Right lobe of liver (tissue), 4 donors: ENCODE data around the gene MAFF.
A peak's percentile ranks its signal among the peaks of the same experiment; 100 is the strongest.

Experiments used
- CTCF ChIP-seq, 4 donors: fragments of 200-600 bp in 3 of 4; fragments of 450-650 bp in 1 of 4; IDR thresholded peaks; one replicate each; pipeline versions ENCODE4 v1.5.1 to v1.8.0; 2016 to 2022; ENCODE audit warnings: antibody characterized with exemption in 4 of 4, mild to moderate bottlenecking in 2 of 4
- POLR2A ChIP-seq: fragments of 450-650 bp; IDR thresholded peaks from one replicate; pipeline ENCODE4 v1.6.1; 2017; ENCODE audit warnings: antibody characterized with exemption, mild to moderate bottlenecking
- donor health status: DM: no; HTN: no; CAD: no.
- donor health status: DM: no; HTN: no; CAD: no.
- donor health status: DM: no; HTN: yes; CAD: no.

- TF ChIP-seq CTCF (IDR thresholded peaks at IDR 0.05) (no peak), POLR2A (peak; percentile 98)
These were observed at the start of gene MAFF for GRCh38 chr22:38201711-38202436.
